Testis (tissue), 3 donors: ENCODE data around the gene SNRPA. TPM values are rescaled to one million over a fixed set of nuclear protein-coding genes. Genes with fewer than 3 reads are reported as not detected.

Source experiments
- DNase-seq: peaks from one replicate; pipeline ENCODE4 v3.0.0-alpha.2; 2019
- H3K27ac ChIP-seq, 2 donors: fragments of 200-600 bp; sonication (generic); one replicate each; pipeline ENCODE4 v1.5.1; 2019
- H3K27me3 ChIP-seq: fragments of 200-600 bp; sonication (generic); one replicate; pipeline ENCODE4 v1.5.1; 2019
- H3K36me3 ChIP-seq: fragments of 200-600 bp; sonication (generic); one replicate; pipeline ENCODE4 v1.5.1; 2017; ENCODE audit warnings: low read depth; ENCODE audit errors: missing control alignments
- H3K4me1 ChIP-seq: fragments of 200-600 bp; sonication (generic); one replicate; pipeline ENCODE4 v1.5.1; 2019
- H3K4me3 ChIP-seq, 2 donors: fragments of 200-600 bp; sonication (generic); one replicate each; pipeline ENCODE4 v1.5.1; 2017 to 2019
- H3K9me3 ChIP-seq: fragments of 200-600 bp; sonication (generic); one replicate; pipeline ENCODE4 v1.5.1; 2017
- CTCF ChIP-seq, 3 experiments: fragments of 450-650 bp in 2 of 3; fragments of 200-600 bp in 1 of 3; sonication (generic) in 1 of 3; IDR thresholded peaks; one replicate each; pipeline ENCODE4 v1.5.1; 2016 to 2019; ENCODE audit warnings: antibody characterized with exemption in 3 of 3, mild to moderate bottlenecking in 2 of 3, moderate library complexity in 1 of 3
- POLR2A ChIP-seq: fragments of 450-650 bp; IDR thresholded peaks from one replicate; pipeline ENCODE4 v1.6.1; 2017; ENCODE audit warnings: antibody characterized with exemption, mild to moderate bottlenecking, moderate library complexity
- WGBS, 2 donors: methylation state at CpG; one replicate each; pipeline ENCODE4 v1.1.5; 2018; 5-methylcytosine and 5-hydroxymethylcytosine counted together
- intact Hi-C: fragments of 100-400 bp; cut with DNase I; formaldehyde crosslinking; loops from one replicate; pipeline ENCODE4 v1.15.1; 2023; ENCODE audit warnings: low total_unique reads
- polyA plus RNA-seq: library from polyadenylated mRNA; stranded (reverse); fragments of 350-450 nt; fragmentation: Illumina TruSeq; extraction: RNeasy Lipid Tissue Mini Kit (QIAGEN cat#74804); gene quantifications from one replicate; pipeline ENCODE4 v1.2.3, GENCODE V29; 2014; ENCODE audit warnings: low read depth, low replicate concordance; ENCODE audit not compliant: insufficient read depth
- total RNA-seq, 2 donors: library from RNA; depleted of rRNA; stranded (reverse); fragments of >200 nt; gene quantifications; one replicate each; pipeline ENCODE4 v1.2.3, GENCODE V29; 2016

The SNRPA gene
- total and polyA plus RNA-seq, 3 donors from 2014 or later = 67.8 to 91.5 (median 89.8) TPM

GRCh38 chr19:40721140-40721486 lies 29.9 kb upstream of the SNRPA start:
- intact Hi-C loops = no loop called here
- Histone ChIP-seq H3K9me3 (no peaks in the 10 kb centered on the region), H3K27ac (peak overlapping the region; percentile 90 to 98), H3K36me3 (no peaks in the 10 kb centered on the region), H3K4me1 (peaks cover 48% of the 10 kb centered on the region), H3K4me3 (peak overlapping the region in 1 of 2 donors; percentile 20), H3K27me3 (no peaks in the 10 kb centered on the region)
- DNase-seq = no peak
- TF ChIP-seq CTCF (IDR thresholded peaks at IDR 0.05) (no peak), POLR2A (no peak)
- 74 to 93% methylated on average over 6 of the region's 6 CpGs for WGBS, 2 donors

GRCh38 chr19:40721936-40722661 lies 28.9 kb upstream of the SNRPA start:
- 43 to 58% methylated on average over 7 to 9 of the region's 9 CpGs for WGBS, 2 donors
- H3K4me3 ChIP-seq = no peak overlapping the region
- DNase-seq = no peak
- peak overlapping the region; percentile 90 to 98 for H3K27ac ChIP-seq
- no peaks in the 10 kb centered on the region for H3K27me3 ChIP-seq
- TF ChIP-seq POLR2A (no peak), CTCF (IDR thresholded peaks at IDR 0.05) (no peak)
- H3K9me3 ChIP-seq = no peaks in the 10 kb centered on the region
- intact Hi-C loops = no loop called here
- H3K36me3 ChIP-seq = no peaks in the 10 kb centered on the region
- H3K4me1 ChIP-seq = peaks cover 45% of the 10 kb centered on the region

- H3K36me3 ChIP-seq = no peaks in the 10 kb centered on the region
These were observed 27.2 kb upstream of the SNRPA start for GRCh38 chr19:40723661-40724254.

GRCh38 chr19:40724315-40724714 lies 26.7 kb upstream of the SNRPA start:
- Histone ChIP-seq H3K36me3 (no peaks in the 10 kb centered on the region), H3K27ac (peak overlapping the region in 1 of 2 donors; percentile 18), H3K4me1 (peaks cover 40% of the 10 kb centered on the region)

More at GRCh38 chr19:40723661-40724254, 27.2 kb upstream of the SNRPA start:
- H3K27ac ChIP-seq = no peak overlapping the region
- H3K27me3 ChIP-seq = no peaks in the 10 kb centered on the region
- DNase-seq = no peak
- H3K4me3 ChIP-seq = no peak overlapping the region
- H3K9me3 ChIP-seq = no peaks in the 10 kb centered on the region
- intact Hi-C loops = no loop called here
- 90 to 98% methylated on average over 5 of the region's 5 CpGs for WGBS, 2 donors
- peaks cover 40% of the 10 kb centered on the region for H3K4me1 ChIP-seq
- TF ChIP-seq POLR2A (no peak), CTCF (IDR thresholded peaks at IDR 0.05) (no peak)

More at GRCh38 chr19:40724315-40724714, 26.7 kb upstream of the SNRPA start:
- TF ChIP-seq CTCF (IDR thresholded peaks at IDR 0.05) (no peak), POLR2A (no peak)
- H3K27me3 ChIP-seq = no peaks in the 10 kb centered on the region
- no peak for DNase-seq
- intact Hi-C loops = no loop called here
- H3K9me3 ChIP-seq = no peaks in the 10 kb centered on the region
- H3K4me3 ChIP-seq = no peak overlapping the region
- 85 to 95% methylated on average over 4 of the region's 4 CpGs for WGBS, 2 donors
